GM12878 (cell line): ENCODE data around the gene GALNT9. TPM values are rescaled to one million over a fixed set of nuclear protein-coding genes. Genes with fewer than 3 reads are reported as not detected.

Experiments used
- ATAC-seq: fragments of 200-7000 bp; cut with Tn5 transposase; 3 replicates; pipeline ENCODE4 v1.9.1; 2020; ENCODE audit warnings: mild to moderate bottlenecking, moderate library complexity
- BruUV-seq: library from RNA; stranded (reverse); fragments of 400-500 nt; replicated peaks from 2 replicates; lab custom pipeline; 2021; lab: Mats Ljungman, UMichigan
- CTCF ChIA-PET: fragments of 300-600 bp; sonication (Branson Sonifier 250); formaldehyde crosslinking; extraction: SDS; loops from one replicate; lab custom pipeline; 2021; ENCODE audit warnings: inconsistent platforms; lab: Yijun Ruan, JAX
- POLR2A ChIA-PET: fragments of 350-600 bp; formaldehyde crosslinking; extraction: SDS; loops from one replicate; lab custom pipeline; 2021; ENCODE audit warnings: inconsistent platforms; lab: Charles Lee
- RAD21 ChIA-PET: fragments of 300-600 bp; sonication (Branson Sonifier 250); formaldehyde crosslinking; loops from one replicate; lab custom pipeline; 2023; ENCODE audit warnings: antibody characterized with exemption; ENCODE audit not compliant: unreplicated experiment; lab: Charles Lee
- SMC1A ChIA-PET: fragments of 300-600 bp; sonication (Branson Sonifier 250); formaldehyde crosslinking; loops from one replicate; lab custom pipeline; 2023; ENCODE audit not compliant: unreplicated experiment, uncharacterized antibody; lab: Charles Lee
- DNase-seq: peaks from one replicate; pipeline ENCODE4 v3.0.0-alpha.2; 2011; ENCODE audit warnings: low read depth, low spot score
- FAIRE-seq: peaks from 3 replicates; lab custom pipeline; 2011; peaks lifted over from hg19 to GRCh38; lab: Jason Lieb, UNC
- H2AFZ ChIP-seq: 2 replicates; pipeline ENCODE4 v1.6.0; 2011; ENCODE audit warnings: low read depth, low read length, control low read depth; ENCODE audit not compliant: control insufficient read depth
- H3K27ac ChIP-seq: 2 replicates; pipeline ENCODE4 v1.5.1; 2011; ENCODE audit warnings: control low read depth; ENCODE audit not compliant: control insufficient read depth, insufficient read depth
- H3K27me3 ChIP-seq, 2 experiments: replicated peaks in 1 of 2; 2 replicates each; pipeline versions ENCODE4 v1.6.0 to v1.6.1; 2011; ENCODE audit warnings: low read length in 1 of 2; ENCODE audit not compliant: control insufficient read depth in 2 of 2, insufficient read depth in 2 of 2
- H3K36me3 ChIP-seq, 2 experiments: 2 replicates each; pipeline ENCODE4 v1.5.1; 2011; ENCODE audit warnings: low read length in 1 of 2; ENCODE audit not compliant: control insufficient read depth in 2 of 2, insufficient read depth in 2 of 2
- H3K4me1 ChIP-seq: 2 replicates; pipeline ENCODE4 v1.6.1; 2011; ENCODE audit warnings: mild to moderate bottlenecking, low read length, moderate library complexity, mixed read lengths; ENCODE audit not compliant: control insufficient read depth, insufficient read depth
- H3K4me2 ChIP-seq: 2 replicates; pipeline ENCODE4 v1.6.0; 2011; ENCODE audit warnings: control low read depth; ENCODE audit not compliant: control insufficient read depth, insufficient read depth
- H3K4me3 ChIP-seq: fragments of 200-600 bp; sonication (generic); 2 replicates; pipeline ENCODE4 v1.5.1; 2016
- H3K79me2 ChIP-seq: 2 replicates; pipeline ENCODE4 v1.6.0; 2011; ENCODE audit warnings: low read length; ENCODE audit not compliant: control insufficient read depth, insufficient read depth
- H3K9ac ChIP-seq: 2 replicates; pipeline ENCODE4 v1.8.0; 2011; ENCODE audit warnings: low read length, control low read depth, mixed read lengths; ENCODE audit not compliant: control insufficient read depth, insufficient read depth
- H3K9me3 ChIP-seq: replicated peaks from 3 replicates; pipeline ENCODE4 v1.5.1; 2011; ENCODE audit warnings: mild to moderate bottlenecking, low read length; ENCODE audit not compliant: control insufficient read depth, insufficient read depth
- H4K20me1 ChIP-seq: 2 replicates; pipeline ENCODE4 v1.6.0; 2011; ENCODE audit not compliant: control insufficient read depth, insufficient read depth
- BRCA1 ChIP-seq: IDR thresholded peaks from 2 replicates; pipeline ENCODE4 v1.6.1; 2011; ENCODE audit warnings: low read depth, low read length, improper control_type of control experiment
- LARP7 ChIP-seq: fragments of 450-650 bp; IDR thresholded peaks from 2 replicates; pipeline ENCODE4 v1.6.1; 2017; ENCODE audit warnings: mild to moderate bottlenecking
- MEF2B ChIP-seq: fragments of 450-650 bp; IDR thresholded peaks from 2 replicates; pipeline ENCODE4 v1.6.1; 2018; ENCODE audit warnings: mild to moderate bottlenecking, moderate library complexity; ENCODE audit not compliant: partially characterized antibody, poor library complexity, severe bottlenecking
- RELA ChIP-seq: fragments of 450-650 bp; IDR thresholded peaks from 2 replicates; pipeline ENCODE4 v1.8.0; 2014; ENCODE audit warnings: borderline replicate concordance; ENCODE audit not compliant: partially characterized antibody
- TARDBP ChIP-seq: IDR thresholded peaks from 2 replicates; pipeline ENCODE4 v1.6.1; 2016; ENCODE audit warnings: borderline replicate concordance
- WGBS: methylation state at CpG from one replicate; pipeline ENCODE4 v1.1.6; 2016; ENCODE audit warnings: low lambda C conversion rate; ENCODE audit not compliant: insufficient replicate concordance, insufficient coverage; ENCODE audit errors: missing lambda C conversion rate; 5-methylcytosine and 5-hydroxymethylcytosine counted together
- in situ Hi-C: fragments of 300-500 bp; cut with MboI; formaldehyde crosslinking; loops from 9 replicates; pipeline ENCODE4 v1.14.3; 2018; ENCODE audit warnings: mixed read lengths
- intact Hi-C: fragments of 100-400 bp; cut with micrococcal nuclease; formaldehyde crosslinking; loops from one replicate; pipeline ENCODE4 v1.14.2; 2022; ENCODE audit not compliant: unreplicated experiment
- polyA plus RNA-seq, 11 experiments: library from polyadenylated mRNA; depleted of rRNA in 4 of 11; unstranded in 6 of 11; stranded (reverse) in 5 of 11; fragments of >200 nt; fragmentation: Nextera tagmentation in 4 of 11; fragmentation: Illumina TruSeq in 1 of 11; extraction: Ambion mirVana in 4 of 11; extraction: Trizol in 1 of 11; gene quantifications; 1 replicate in 1 of 11; 2 replicates in 10 of 11; pipeline versions ENCODE4 v1.2.1 to v1.2.3, GENCODE V29; 2011 to 2016; ENCODE audit warnings: inconsistent platforms in 2 of 11, missing spikeins in 2 of 11, low read depth in 1 of 11
- total RNA-seq, 4 experiments: library from RNA; depleted of rRNA in 3 of 4; stranded (reverse); fragments of >200 nt in 3 of 4; fragmentation: Illumina TruSeq in 1 of 4; extraction: Trizol in 1 of 4; gene quantifications; 2 replicates each; pipeline versions ENCODE4 v1.2.1 to v1.2.3, GENCODE V29; 2013 to 2021
- TF ChIP-seq, protein P1 (sequence below): fragments of 450-650 bp; IDR thresholded peaks from 2 replicates; pipeline ENCODE4 v1.6.1; 2017; ENCODE audit warnings: mild to moderate bottlenecking, moderate library complexity

GALNT9 gene
- total and polyA plus RNA-seq, 10 of the 15 experiments (the other 5 are each of a cell fraction or from before 2014, with no cell fraction given): 0.04 TPM; not detected in 9

DNA sequence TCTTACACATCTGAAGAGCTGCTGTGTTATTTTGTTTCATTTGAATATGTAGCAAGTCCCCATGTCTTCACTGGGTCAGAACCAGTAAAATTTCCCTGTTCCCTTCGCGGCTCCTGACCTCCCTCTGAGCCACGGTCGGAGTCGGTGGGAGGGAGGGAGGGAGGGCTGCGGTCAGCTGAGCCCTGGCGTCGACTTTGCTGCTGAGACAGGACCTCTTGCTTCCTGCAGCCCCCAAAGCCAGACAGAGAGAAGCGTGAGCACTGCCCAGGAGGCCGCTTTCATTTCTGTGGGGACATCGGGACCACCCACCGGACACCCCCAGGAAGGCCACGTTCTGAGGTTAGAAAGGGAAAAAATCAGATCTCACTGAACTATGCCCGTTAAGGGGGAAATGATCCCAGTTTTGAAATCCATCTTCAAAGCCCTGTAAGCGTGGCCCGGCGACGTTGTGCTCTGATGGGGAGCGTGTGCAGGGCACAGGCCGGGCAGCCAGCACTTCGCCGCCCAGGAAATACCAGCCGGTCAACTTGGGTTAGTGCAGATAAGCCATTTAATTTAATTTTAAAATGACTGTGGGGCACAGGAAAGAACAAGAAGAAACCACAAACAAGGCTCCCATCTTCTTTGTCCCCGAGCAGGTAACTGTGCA is 143.1 kb downstream of the GALNT9 start:
- H3K4me2 ChIP-seq: no peak overlapping the region
- SMC1A ChIA-PET: no interaction called here
- no peak overlapping the region for H3K27ac ChIP-seq
- no peak overlapping the region for H2AFZ ChIP-seq
- BruUV-seq: no TSS peak
- DNase-seq: no peak
- peaks cover 0 to 2% of the 10 kb centered on the region in 2 experiments; a peak in 2 of 4 replicates for H3K27me3 ChIP-seq
- WGBS: 26% methylated on average over 21 of the region's 24 CpGs
- intact Hi-C loops: no loop called here
- H3K4me1 ChIP-seq: no peaks in the 10 kb centered on the region
- ATAC-seq: no peak
- no peaks in the 10 kb centered on the region for H4K20me1 ChIP-seq
- POLR2A ChIA-PET: no interaction called here
- CTCF ChIA-PET: no interaction called here
- no peak for FAIRE-seq
- RAD21 ChIA-PET: no interaction called here
- no peaks in the 10 kb centered on the region for H3K79me2 ChIP-seq
- TF ChIP-seq TARDBP: no peak
- TF ChIP-seq, protein P1, sequence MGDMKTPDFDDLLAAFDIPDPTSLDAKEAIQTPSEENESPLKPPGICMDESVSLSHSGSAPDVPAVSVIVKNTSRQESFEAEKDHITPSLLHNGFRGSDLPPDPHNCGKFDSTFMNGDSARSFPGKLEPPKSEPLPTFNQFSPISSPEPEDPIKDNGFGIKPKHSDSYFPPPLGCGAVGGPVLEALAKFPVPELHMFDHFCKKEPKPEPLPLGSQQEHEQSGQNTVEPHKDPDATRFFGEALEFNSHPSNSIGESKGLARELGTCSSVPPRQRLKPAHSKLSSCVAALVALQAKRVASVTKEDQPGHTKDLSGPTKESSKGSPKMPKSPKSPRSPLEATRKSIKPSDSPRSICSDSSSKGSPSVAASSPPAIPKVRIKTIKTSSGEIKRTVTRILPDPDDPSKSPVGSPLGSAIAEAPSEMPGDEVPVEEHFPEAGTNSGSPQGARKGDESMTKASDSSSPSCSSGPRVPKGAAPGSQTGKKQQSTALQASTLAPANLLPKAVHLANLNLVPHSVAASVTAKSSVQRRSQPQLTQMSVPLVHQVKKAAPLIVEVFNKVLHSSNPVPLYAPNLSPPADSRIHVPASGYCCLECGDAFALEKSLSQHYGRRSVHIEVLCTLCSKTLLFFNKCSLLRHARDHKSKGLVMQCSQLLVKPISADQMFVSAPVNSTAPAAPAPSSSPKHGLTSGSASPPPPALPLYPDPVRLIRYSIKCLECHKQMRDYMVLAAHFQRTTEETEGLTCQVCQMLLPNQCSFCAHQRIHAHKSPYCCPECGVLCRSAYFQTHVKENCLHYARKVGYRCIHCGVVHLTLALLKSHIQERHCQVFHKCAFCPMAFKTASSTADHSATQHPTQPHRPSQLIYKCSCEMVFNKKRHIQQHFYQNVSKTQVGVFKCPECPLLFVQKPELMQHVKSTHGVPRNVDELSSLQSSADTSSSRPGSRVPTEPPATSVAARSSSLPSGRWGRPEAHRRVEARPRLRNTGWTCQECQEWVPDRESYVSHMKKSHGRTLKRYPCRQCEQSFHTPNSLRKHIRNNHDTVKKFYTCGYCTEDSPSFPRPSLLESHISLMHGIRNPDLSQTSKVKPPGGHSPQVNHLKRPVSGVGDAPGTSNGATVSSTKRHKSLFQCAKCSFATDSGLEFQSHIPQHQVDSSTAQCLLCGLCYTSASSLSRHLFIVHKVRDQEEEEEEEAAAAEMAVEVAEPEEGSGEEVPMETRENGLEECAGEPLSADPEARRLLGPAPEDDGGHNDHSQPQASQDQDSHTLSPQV: no peak
- no peak for TF ChIP-seq BRCA1
- TF ChIP-seq LARP7: no peak
- no peak for TF ChIP-seq RELA
- TF ChIP-seq MEF2B: no peak
- TF ChIP-seq, all 136 proteins: peak for 0
- in situ Hi-C loops: no loop called here
- no peaks in the 10 kb centered on the region for H3K9me3 ChIP-seq
- H3K4me3 ChIP-seq: no peak overlapping the region
- no peak overlapping the region for H3K9ac ChIP-seq
- H3K36me3 ChIP-seq: no peaks in the 10 kb centered on the region
